Fibroblast of villous mesenchyme (primary cell): ENCODE results near the gene OR4C16. TPM values are rescaled to one million over a fixed set of nuclear protein-coding genes. Genes with fewer than 3 reads are reported as not detected.

Source experiments
- DNase-seq: peaks from one replicate; pipeline ENCODE4 v3.0.0-alpha.2; 2010; ENCODE audit warnings: low read depth
- H3K4me3 ChIP-seq: 2 replicates; pipeline ENCODE4 v1.5.1; 2011; ENCODE audit warnings: low read depth, mild to moderate bottlenecking, low read length
- CTCF ChIP-seq: IDR thresholded peaks from 2 replicates; pipeline ENCODE4 v1.5.1; 2012; ENCODE audit warnings: low read depth, mild to moderate bottlenecking, low read length; ENCODE audit not compliant: insufficient read depth
- total RNA-seq: library from RNA; depleted of rRNA; stranded (reverse); fragments of >200 nt; gene quantifications from 2 replicates; pipeline ENCODE4 v1.2.3, GENCODE V29; 2012

Gene OR4C16
- total RNA-seq = not detected in 2 replicates

- no peak for DNase-seq
- H3K4me3 ChIP-seq = no peak within 1 kb of the TSS
- no peak for TF ChIP-seq CTCF
Observed at GRCh38 chr11:55571828-55572227, at the start of gene OR4C16. Gene OR4C16, plus strand, starts transcription at chr11:55572128. Its CDS starts 0 bp downstream, at chr11:55572128.

GRCh38 chr11:55554169-55554568, 17.8 kb upstream of the OR4C16 start, which contains the start of gene OR4C15:
Gene OR4C15, plus strand, starts transcription at chr11:55554469. Its CDS starts 0 bp downstream, at chr11:55554469.
- TF ChIP-seq CTCF = no peak
- no peak for DNase-seq
- no peak within 1 kb of the TSS for H3K4me3 ChIP-seq

GRCh38 chr11:55572548-55572947, 620 bp downstream of the OR4C16 start:
- no peak overlapping the region for H3K4me3 ChIP-seq
- TF ChIP-seq CTCF = no peak
- no peak for DNase-seq

GRCh38 chr11:55607545-55607944, 35.6 kb downstream of the OR4C16 start, which contains the start of gene OR4C11:
Gene OR4C11, minus strand, starts transcription at chr11:55607645. Its CDS starts 3,272 bp downstream, at chr11:55604373.
- TF ChIP-seq CTCF = no peak
- no peak within 1 kb of the TSS for H3K4me3 ChIP-seq
- DNase-seq = no peak

Other genes starting within 250 kb of the OR4C16 start
- not detected in 2 replicates for gene OR4A16, start 228.9 kb upstream of the OR4C16 start, total RNA-seq
- not detected in 2 replicates for gene OR4A15, start 204.2 kb upstream of the OR4C16 start, total RNA-seq
- not detected in 2 replicates for gene OR4C15, start 17.7 kb upstream of the OR4C16 start, total RNA-seq
- not detected in 2 replicates for gene OR4C11, start 35.5 kb downstream of the OR4C16 start, total RNA-seq
- not detected in 2 replicates for gene OR4P4, start 63.0 kb downstream of the OR4C16 start, total RNA-seq
- not detected in 2 replicates for gene OR4S2, start 76.2 kb downstream of the OR4C16 start, total RNA-seq
- gene OR4C6, start 90.1 kb downstream of the OR4C16 start, total RNA-seq = not detected in 2 replicates
- gene OR5D13, start 201.3 kb downstream of the OR4C16 start, total RNA-seq = not detected in 2 replicates
- not detected in 2 replicates for gene OR5D14, start 223.4 kb downstream of the OR4C16 start, total RNA-seq
- gene OR5L1, start 239.2 kb downstream of the OR4C16 start, total RNA-seq = not detected in 2 replicates
- not detected in 2 replicates for gene OR5D18, start 247.5 kb downstream of the OR4C16 start, total RNA-seq